Mesendoderm (in vitro differentiated cells): Measurements from ENCODE around the gene ANKRD40CL.

Experiments used
- DNase-seq: peaks from one replicate; pipeline ENCODE4 v3.0.0; 2013
- H2AK5ac ChIP-seq: 2 replicates; pipeline ENCODE4 v1.6.1; 2013; ENCODE audit warnings: low read length, inconsistent platforms
- H2BK120ac ChIP-seq: 2 replicates; pipeline ENCODE4 v1.6.1; 2013; ENCODE audit warnings: low read depth, mild to moderate bottlenecking, low read length, moderate library complexity, mixed read lengths
- H2BK15ac ChIP-seq: replicated peaks from 2 replicates; pipeline ENCODE4 v1.6.1; 2013; ENCODE audit warnings: low read depth, mild to moderate bottlenecking, moderate library complexity
- H2BK5ac ChIP-seq: 2 replicates; pipeline ENCODE4 v1.6.1; 2013; ENCODE audit warnings: low read length, inconsistent platforms
- H3K18ac ChIP-seq: 2 replicates; pipeline ENCODE4 v1.6.1; 2013; ENCODE audit warnings: mild to moderate bottlenecking, low read length, mixed read lengths
- H3K23ac ChIP-seq: one replicate; pipeline ENCODE4 v1.6.1; 2013; ENCODE audit warnings: low read length
- H3K27ac ChIP-seq: 2 replicates; pipeline ENCODE4 v1.5.1; 2013; ENCODE audit warnings: low read depth, mild to moderate bottlenecking, inconsistent platforms, low read length, moderate library complexity
- H3K27me3 ChIP-seq: 2 replicates; pipeline ENCODE4 v1.6.1; 2013; ENCODE audit warnings: low read length, control low read depth, mild to moderate bottlenecking, inconsistent platforms; ENCODE audit not compliant: insufficient read depth, poor library complexity
- H3K36me3 ChIP-seq: 2 replicates; pipeline ENCODE4 v1.6.1; 2013; ENCODE audit warnings: low read length, inconsistent platforms; ENCODE audit not compliant: control insufficient read depth, insufficient read depth
- H3K4ac ChIP-seq: one replicate; pipeline ENCODE4 v1.6.1; 2013; ENCODE audit warnings: low read depth, mild to moderate bottlenecking, low read length, moderate library complexity
- H3K4me1 ChIP-seq: 2 replicates; pipeline ENCODE4 v1.6.1; 2013; ENCODE audit warnings: low read depth, low read length, inconsistent platforms; ENCODE audit not compliant: control insufficient read depth
- H3K4me2 ChIP-seq: 2 replicates; pipeline ENCODE4 v1.6.1; 2013; ENCODE audit warnings: low read length
- H3K4me3 ChIP-seq: 2 replicates; pipeline ENCODE4 v1.5.1; 2013; ENCODE audit warnings: mild to moderate bottlenecking, low read length
- H3K56ac ChIP-seq: one replicate; pipeline ENCODE4 v1.6.1; 2013; ENCODE audit warnings: low read length
- H3K79me1 ChIP-seq: 2 replicates; pipeline ENCODE4 v1.6.1; 2013; ENCODE audit warnings: low read length, inconsistent platforms
- H3K79me2 ChIP-seq: 2 replicates; pipeline ENCODE4 v1.6.1; 2013; ENCODE audit warnings: mild to moderate bottlenecking, low read length; ENCODE audit not compliant: control insufficient read depth, insufficient read depth
- H3K9ac ChIP-seq: 2 replicates; pipeline ENCODE4 v1.6.1; 2013; ENCODE audit warnings: low read length, inconsistent platforms
- H4K5ac ChIP-seq: one replicate; pipeline ENCODE4 v1.6.1; 2013; ENCODE audit warnings: low read length
- H4K8ac ChIP-seq: one replicate; pipeline ENCODE4 v1.6.1; 2013; ENCODE audit warnings: low read depth, mild to moderate bottlenecking, control low read depth, low read length, moderate library complexity
- WGBS: extraction: QIAGEN DNeasy Blood & Tissue Kit; methylation state at CpG from one replicate; pipeline ENCODE4 v1.1.7; 2013; ENCODE audit warnings: low lambda C conversion rate, missing lambda C conversion rate; ENCODE audit not compliant: insufficient coverage; ENCODE audit errors: extremely low coverage; 5-methylcytosine and 5-hydroxymethylcytosine counted together

Gene ANKRD40CL

GRCh38 chr17:50722746-50723145, 44.6 kb downstream of the ANKRD40CL start:
- no peak overlapping the region for H3K23ac ChIP-seq

DNA sequence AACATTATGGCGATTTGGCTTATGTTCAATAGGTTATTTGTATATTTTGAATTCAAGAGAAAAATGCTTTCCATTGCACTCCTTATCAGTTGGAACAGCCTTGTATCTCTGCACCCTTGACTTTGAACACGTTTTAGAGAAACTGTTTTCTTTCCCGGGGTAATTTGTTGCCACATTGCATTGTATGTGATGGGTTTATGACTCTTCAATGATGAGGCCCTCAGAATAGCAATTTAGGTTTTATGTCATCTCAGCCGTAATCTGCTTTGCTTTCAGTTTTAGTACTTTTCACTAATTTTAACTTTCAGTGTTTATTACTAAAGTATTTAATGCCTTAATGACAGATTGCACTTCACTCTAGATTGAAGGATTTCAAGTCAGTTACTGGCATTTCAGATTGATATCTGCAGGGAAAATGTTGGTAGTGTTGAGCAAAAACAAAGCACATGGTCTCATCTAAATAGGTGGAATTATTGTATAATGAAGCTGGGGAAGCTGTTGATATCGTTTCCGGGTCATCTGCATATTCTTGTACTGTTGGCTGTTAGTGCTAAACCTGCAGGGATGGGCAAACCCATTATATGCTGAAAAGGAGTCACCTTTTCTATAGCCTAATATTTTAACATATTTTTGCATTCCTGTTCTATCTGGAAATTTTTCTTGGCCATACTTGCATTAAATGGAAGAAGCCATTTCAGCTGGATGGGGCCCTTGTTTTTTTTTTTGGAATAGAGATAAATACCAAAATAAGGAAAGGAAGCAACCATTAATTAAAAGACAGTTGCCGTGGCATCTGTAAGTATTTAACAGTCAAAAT, 45.9 kb downstream of the ANKRD40CL start:
- peaks cover 6% of the 10 kb centered on the region for H3K4me1 ChIP-seq
- no peak overlapping the region for H3K4ac ChIP-seq
- no peak overlapping the region for H2BK120ac ChIP-seq
- no peaks in the 10 kb centered on the region for H3K27me3 ChIP-seq
- H3K18ac ChIP-seq = no peak overlapping the region
- no peaks in the 10 kb centered on the region for H3K36me3 ChIP-seq
- H4K5ac ChIP-seq = no peak overlapping the region
- peak overlapping the region; percentile 52 for H3K56ac ChIP-seq
- peaks cover 63% of the 10 kb centered on the region for H3K79me2 ChIP-seq
- H3K23ac ChIP-seq = no peak overlapping the region
- H2AK5ac ChIP-seq = no peak overlapping the region
- H3K9ac ChIP-seq = peak overlapping the region; percentile 96
- no peak overlapping the region for H4K8ac ChIP-seq
- H3K4me3 ChIP-seq = peak overlapping the region; percentile 40
- H3K79me1 ChIP-seq = no peaks in the 10 kb centered on the region
- no peak overlapping the region for H2BK15ac ChIP-seq
- WGBS = no CpG with 5 or more reads among the region's 7 CpGs
- DNase-seq = no peak
- H2BK5ac ChIP-seq = no peak overlapping the region
- peak overlapping the region; percentile 65 for H3K4me2 ChIP-seq
- no peak overlapping the region for H3K27ac ChIP-seq

More at GRCh38 chr17:50722746-50723145, 44.6 kb downstream of the ANKRD40CL start:
- DNase-seq = no peak
- Histone ChIP-seq H3K18ac (no peak overlapping the region), H3K4ac (no peak overlapping the region), H2BK5ac (no peak overlapping the region), H3K4me3 (no peak overlapping the region), H3K9ac (peak overlapping the region; percentile 39), H4K8ac (no peak overlapping the region), H3K79me2 (peaks cover 76% of the 10 kb centered on the region), H3K79me1 (no peaks in the 10 kb centered on the region), H3K4me2 (peak overlapping the region; percentile 26), H3K27me3 (no peaks in the 10 kb centered on the region), H3K56ac (peak overlapping the region; percentile 47), H2BK15ac (no peak overlapping the region), H2BK120ac (no peak overlapping the region), H2AK5ac (no peak overlapping the region), H4K5ac (no peak overlapping the region), H3K27ac (no peak overlapping the region), H3K36me3 (no peaks in the 10 kb centered on the region), H3K4me1 (peaks cover 6% of the 10 kb centered on the region)
- WGBS = 100% methylated on average over 1 of the region's 3 CpGs

GRCh38 chr17:50719924-50720794, 47.2 kb downstream of the ANKRD40CL start:
- H3K4ac ChIP-seq = peak overlapping the region; percentile 44
- no peak overlapping the region for H2AK5ac ChIP-seq
- H4K8ac ChIP-seq = no peak overlapping the region
- no peaks in the 10 kb centered on the region for H3K36me3 ChIP-seq
- H3K56ac ChIP-seq = peak overlapping the region; percentile 95
- H3K9ac ChIP-seq = peak overlapping the region; percentile 96
- H3K79me1 ChIP-seq = no peaks in the 10 kb centered on the region
- H3K4me1 ChIP-seq = peaks cover 6% of the 10 kb centered on the region
- no peak overlapping the region for H3K23ac ChIP-seq
- H2BK15ac ChIP-seq = no peak overlapping the region
- peaks cover 52% of the 10 kb centered on the region for H3K79me2 ChIP-seq
- no peak overlapping the region for H4K5ac ChIP-seq
- peak overlapping the region; percentile 87 for H3K27ac ChIP-seq
- H2BK5ac ChIP-seq = peak overlapping the region; percentile 71
- no CpG with 5 or more reads among the region's 25 CpGs for WGBS
- peak overlapping the region; percentile 14 for H3K4me2 ChIP-seq
- no peak for DNase-seq
- H2BK120ac ChIP-seq = peak overlapping the region; percentile 7
- peak overlapping the region; percentile 75 for H3K18ac ChIP-seq
- H3K27me3 ChIP-seq = no peaks in the 10 kb centered on the region
- peak overlapping the region; percentile 91 for H3K4me3 ChIP-seq

- no peak within 1 kb of the TSS for H4K8ac ChIP-seq
- H3K4me3 ChIP-seq = peak within 1 kb of the TSS; percentile 91
- peak within 1 kb of the TSS; percentile 89 for H3K4ac ChIP-seq
- H3K56ac ChIP-seq = peak within 1 kb of the TSS; percentile 99
- no peak within 1 kb of the TSS for H4K5ac ChIP-seq
- no peaks in the 10 kb centered on the region for H3K36me3 ChIP-seq
- peaks cover 44% of the 10 kb centered on the region for H3K79me2 ChIP-seq
- peak within 1 kb of the TSS; percentile 87 for H3K27ac ChIP-seq
- peak within 1 kb of the TSS; percentile 90 for H3K23ac ChIP-seq
- WGBS = no CpG with 5 or more reads among the region's 76 CpGs
- H3K4me1 ChIP-seq = peaks cover 6% of the 10 kb centered on the region
- no peaks in the 10 kb centered on the region for H3K27me3 ChIP-seq
- H2BK120ac ChIP-seq = peak within 1 kb of the TSS; percentile 7
- H3K79me1 ChIP-seq = no peaks in the 10 kb centered on the region
- peak within 1 kb of the TSS; percentile 96 for H3K4me2 ChIP-seq
- no peak within 1 kb of the TSS for H2BK15ac ChIP-seq
- DNase-seq = peak; percentile 97
- peak within 1 kb of the TSS; percentile 96 for H3K9ac ChIP-seq
- peak within 1 kb of the TSS; percentile 75 for H3K18ac ChIP-seq
- H2AK5ac ChIP-seq = no peak within 1 kb of the TSS
- H2BK5ac ChIP-seq = peak within 1 kb of the TSS; percentile 79
Observed at GRCh38 chr17:50719144-50719923, 48.0 kb downstream of the ANKRD40CL start, which contains the start of gene LUC7L3. TSS of gene LUC7L3 (plus strand) at chr17:50719603. CDS start at chr17:50719733, 130 bp downstream.

GRCh38 chr17:50715471-50715870, 51.8 kb downstream of the ANKRD40CL start:
- H2BK15ac ChIP-seq = no peak overlapping the region
- no peak overlapping the region for H2BK120ac ChIP-seq
- H3K4me3 ChIP-seq = no peak overlapping the region
- H2AK5ac ChIP-seq = no peak overlapping the region
- H4K8ac ChIP-seq = no peak overlapping the region
- no peak overlapping the region for H3K9ac ChIP-seq
- no peak overlapping the region for H2BK5ac ChIP-seq
- H3K18ac ChIP-seq = no peak overlapping the region
- no peak overlapping the region for H3K4ac ChIP-seq
- DNase-seq = no peak
- peaks cover 10% of the 10 kb centered on the region for H3K79me2 ChIP-seq
- H3K27me3 ChIP-seq = no peaks in the 10 kb centered on the region
- H3K4me2 ChIP-seq = no peak overlapping the region
- no peak overlapping the region for H4K5ac ChIP-seq
- no peaks in the 10 kb centered on the region for H3K79me1 ChIP-seq
- no peak overlapping the region for H3K23ac ChIP-seq
- H3K36me3 ChIP-seq = no peaks in the 10 kb centered on the region
- H3K27ac ChIP-seq = no peak overlapping the region
- no peaks in the 10 kb centered on the region for H3K4me1 ChIP-seq
- no peak overlapping the region for H3K56ac ChIP-seq
- no CpG with 5 or more reads among the region's 3 CpGs for WGBS
